NCI-H2227 (cell line): Measurements from ENCODE around the gene SHISA7.

ENCODE experiments used
- DNase-seq: peaks from one replicate; lab custom pipeline; 2025; ENCODE audit not compliant: unreplicated experiment; lab: John Stamatoyannopoulos, UW

Gene SHISA7

GRCh38 chr19:55443045-55443823, at the start of gene SHISA7:
Gene SHISA7 (minus strand): TSS chr19:55443300. CDS start chr19:55442863, 437 bp downstream.
- DNase-seq = peak; percentile 88

- no peak for DNase-seq
These were observed 49.4 kb upstream of the SHISA7 start for GRCh38 chr19:55492362-55492944.

GRCh38 chr19:55491546-55492360, 48.7 kb upstream of the SHISA7 start:
- DNase-seq = no peak

GRCh38 chr19:55490478-55491432, 47.7 kb upstream of the SHISA7 start:
- peak; percentile 53 for DNase-seq

- no peak for DNase-seq
These were observed 46.8 kb upstream of the SHISA7 start for GRCh38 chr19:55489711-55490477.

- no peak for DNase-seq
These were observed 46.0 kb upstream of the SHISA7 start for GRCh38 chr19:55488986-55489710.

- peak; percentile 81 for DNase-seq
These were observed 45.0 kb upstream of the SHISA7 start, which contains the start of gene SSC5D for GRCh38 chr19:55487924-55488687. Gene SSC5D (plus strand): TSS chr19:55488436. CDS start chr19:55488590, 154 bp downstream.

GRCh38 chr19:55486971-55487923, 44.1 kb upstream of the SHISA7 start:
- peak; percentile 94 for DNase-seq

GRCh38 chr19:55486043-55486970, 43.2 kb upstream of the SHISA7 start:
- DNase-seq = peak; percentile 72

- DNase-seq = peak; percentile 76
These were observed 42.4 kb upstream of the SHISA7 start for GRCh38 chr19:55485439-55486011.

- peak; percentile 98 for DNase-seq
These were observed 41.7 kb upstream of the SHISA7 start, which contains the start of gene NAT14 for GRCh38 chr19:55484593-55485438. Gene NAT14 (plus strand): TSS chr19:55485188. CDS start chr19:55485709, 521 bp downstream.

GRCh38 chr19:55483706-55484592, 40.8 kb upstream of the SHISA7 start:
- DNase-seq = no peak

- no peak for DNase-seq
These were observed 40.0 kb upstream of the SHISA7 start for GRCh38 chr19:55482967-55483705.
